Measurements from ENCODE around the gene CD40LG.

DNA sequence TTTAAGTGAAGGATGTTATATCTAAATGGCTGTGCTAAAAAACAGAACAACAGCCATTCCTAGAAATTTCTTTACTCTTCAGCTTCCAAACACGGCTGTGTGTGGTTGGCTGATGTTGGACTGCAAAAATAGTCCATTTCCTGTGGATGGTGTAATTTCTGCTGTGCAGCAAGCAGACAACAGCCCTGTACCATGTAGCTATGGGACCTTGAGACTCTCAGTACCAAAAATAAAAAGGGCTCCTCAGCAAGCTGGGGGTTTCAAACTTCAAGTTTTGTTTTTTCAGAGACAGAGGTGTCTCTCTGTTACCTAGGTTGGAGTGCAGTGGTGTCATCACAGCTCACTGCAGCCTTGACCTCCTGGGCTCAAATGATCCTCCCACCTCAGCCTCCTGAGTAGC is 18.1 kb downstream of the CD40LG start:
- TF ChIP-seq, protein P1, sequence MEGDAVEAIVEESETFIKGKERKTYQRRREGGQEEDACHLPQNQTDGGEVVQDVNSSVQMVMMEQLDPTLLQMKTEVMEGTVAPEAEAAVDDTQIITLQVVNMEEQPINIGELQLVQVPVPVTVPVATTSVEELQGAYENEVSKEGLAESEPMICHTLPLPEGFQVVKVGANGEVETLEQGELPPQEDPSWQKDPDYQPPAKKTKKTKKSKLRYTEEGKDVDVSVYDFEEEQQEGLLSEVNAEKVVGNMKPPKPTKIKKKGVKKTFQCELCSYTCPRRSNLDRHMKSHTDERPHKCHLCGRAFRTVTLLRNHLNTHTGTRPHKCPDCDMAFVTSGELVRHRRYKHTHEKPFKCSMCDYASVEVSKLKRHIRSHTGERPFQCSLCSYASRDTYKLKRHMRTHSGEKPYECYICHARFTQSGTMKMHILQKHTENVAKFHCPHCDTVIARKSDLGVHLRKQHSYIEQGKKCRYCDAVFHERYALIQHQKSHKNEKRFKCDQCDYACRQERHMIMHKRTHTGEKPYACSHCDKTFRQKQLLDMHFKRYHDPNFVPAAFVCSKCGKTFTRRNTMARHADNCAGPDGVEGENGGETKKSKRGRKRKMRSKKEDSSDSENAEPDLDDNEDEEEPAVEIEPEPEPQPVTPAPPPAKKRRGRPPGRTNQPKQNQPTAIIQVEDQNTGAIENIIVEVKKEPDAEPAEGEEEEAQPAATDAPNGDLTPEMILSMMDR (conservative IDR thresholded peaks at IDR 0.05 in 1 of 2, IDR thresholded peaks at IDR 0.05 in 1 of 2; ENCODE audit: extremely low read depth in 1 of 2, insufficient read depth in 1 of 2, low read depth in 1 of 2, low read length in 2 of 2) = no peak
- TF ChIP-seq EZH2 (IDR thresholded peaks at IDR 0.05; ENCODE audit: borderline replicate concordance, low read length) = no peak
